Karpas-422 (cell line): ENCODE measurements around the gene PPID. TPM values are rescaled to one million over a fixed set of nuclear protein-coding genes. Genes with fewer than 3 reads are reported as not detected.

Source experiments
- DNase-seq: peaks from one replicate; pipeline ENCODE4 v3.0.0-alpha.2; 2015
- H2AFZ ChIP-seq: fragments of 200-600 bp; sonication (generic); 2 replicates; pipeline ENCODE4 v1.6.1; 2014; ENCODE audit warnings: antibody characterized with exemption, low read length, mixed read lengths
- H3K27ac ChIP-seq: fragments of 200-600 bp; sonication (generic); 2 replicates; pipeline ENCODE4 v1.5.1; 2014; ENCODE audit warnings: mild to moderate bottlenecking, low read length, moderate library complexity
- H3K27me3 ChIP-seq: fragments of 200-600 bp; sonication (generic); 2 replicates; pipeline ENCODE4 v1.6.1; 2014; ENCODE audit warnings: low read length, mixed read lengths
- H3K36me3 ChIP-seq: fragments of 200-600 bp; sonication (generic); 2 replicates; pipeline ENCODE4 v1.6.1; 2014; ENCODE audit warnings: low read length, mixed read lengths; ENCODE audit not compliant: insufficient read depth
- H3K4me1 ChIP-seq: fragments of 200-600 bp; sonication (generic); 2 replicates; pipeline ENCODE4 v1.6.1; 2014; ENCODE audit warnings: mild to moderate bottlenecking, low read length, mixed read lengths
- H3K4me2 ChIP-seq: fragments of 200-600 bp; sonication (generic); 2 replicates; pipeline ENCODE4 v1.6.1; 2014; ENCODE audit warnings: low read length, low read depth, mild to moderate bottlenecking; ENCODE audit not compliant: poor library complexity, severe bottlenecking
- H3K4me3 ChIP-seq: fragments of 200-600 bp; sonication (generic); 2 replicates; pipeline ENCODE4 v1.5.1; 2014; ENCODE audit warnings: mild to moderate bottlenecking, antibody characterized with exemption, low read length, mixed read lengths
- H3K79me2 ChIP-seq: fragments of 200-600 bp; sonication (generic); 2 replicates; pipeline ENCODE4 v1.6.1; 2014; ENCODE audit warnings: mild to moderate bottlenecking, low read length, mixed read lengths
- H3K9ac ChIP-seq: fragments of 200-600 bp; sonication (generic); 2 replicates; pipeline ENCODE4 v1.6.0; 2014; ENCODE audit warnings: low read length
- H3K9me2 ChIP-seq: fragments of 200-600 bp; sonication (generic), shearing (Covaris generic); replicated peaks from 2 replicates; pipeline ENCODE4 v1.6.0; 2014; ENCODE audit warnings: mild to moderate bottlenecking, low read length, moderate library complexity; ENCODE audit not compliant: insufficient read depth
- H3K9me3 ChIP-seq: fragments of 300-700, 200-600 bp; sonication (generic); 2 replicates; pipeline ENCODE4 v1.6.1; 2014; ENCODE audit warnings: low read length, mixed read lengths
- H4K20me1 ChIP-seq: fragments of 200-600 bp; sonication (generic); 2 replicates; pipeline ENCODE4 v1.6.1; 2014; ENCODE audit warnings: mild to moderate bottlenecking, antibody characterized with exemption, low read length, low read depth; ENCODE audit not compliant: insufficient read depth
- total RNA-seq: library from RNA; depleted of rRNA; stranded (reverse); fragments of >200 nt; shearing (Covaris generic); gene quantifications from 2 replicates; pipeline ENCODE4 v1.2.3, GENCODE V29; 2014; ENCODE audit warnings: low replicate concordance

Gene PPID
- total RNA-seq, 1 experiment from 2014 or later: 56.8 TPM

- Histone ChIP-seq H3K79me2 (no peaks in the 10 kb centered on the region), H3K27ac (no peak overlapping the region), H3K9me3 (no peaks in the 10 kb centered on the region), H3K4me1 (no peaks in the 10 kb centered on the region), H3K9ac (no peak overlapping the region), H3K36me3 (peaks cover 28% of the 10 kb centered on the region), H3K4me2 (no peak overlapping the region), H2AFZ (no peak overlapping the region), H4K20me1 (no peaks in the 10 kb centered on the region), H3K9me2 (no peaks in the 10 kb centered on the region), H3K27me3 (no peaks in the 10 kb centered on the region), H3K4me3 (no peak overlapping the region)
- DNase-seq: no peak
These were observed 18.9 kb downstream of the PPID start for GRCh38 chr4:158704274-158704673.

GRCh38 chr4:158688813-158689212 lies 34.4 kb downstream of the PPID start:
- Histone ChIP-seq H4K20me1 (no peaks in the 10 kb centered on the region), H3K4me1 (no peaks in the 10 kb centered on the region), H2AFZ (no peak overlapping the region), H3K79me2 (no peaks in the 10 kb centered on the region), H3K9me3 (no peaks in the 10 kb centered on the region), H3K9ac (no peak overlapping the region), H3K36me3 (peaks cover 4% of the 10 kb centered on the region), H3K9me2 (no peaks in the 10 kb centered on the region), H3K4me3 (no peak overlapping the region), H3K27ac (no peak overlapping the region), H3K27me3 (no peaks in the 10 kb centered on the region), H3K4me2 (no peak overlapping the region)
- DNase-seq: no peak

GRCh38 chr4:158682066-158682465 lies 41.1 kb downstream of the PPID start:
- no peak overlapping the region for H3K4me3 ChIP-seq
- DNase-seq: no peak
- H2AFZ ChIP-seq: no peak overlapping the region
- H4K20me1 ChIP-seq: no peaks in the 10 kb centered on the region
- H3K4me2 ChIP-seq: no peak overlapping the region
- no peaks in the 10 kb centered on the region for H3K27me3 ChIP-seq
- no peak overlapping the region for H3K9ac ChIP-seq
- peaks cover 20% of the 10 kb centered on the region for H3K79me2 ChIP-seq
- H3K27ac ChIP-seq: no peak overlapping the region
- no peaks in the 10 kb centered on the region for H3K4me1 ChIP-seq
- H3K9me2 ChIP-seq: no peaks in the 10 kb centered on the region
- H3K9me3 ChIP-seq: no peaks in the 10 kb centered on the region
- peaks cover 4% of the 10 kb centered on the region for H3K36me3 ChIP-seq

- no peaks in the 10 kb centered on the region for H3K9me2 ChIP-seq
- DNase-seq: peak; percentile 24
- H3K27me3 ChIP-seq: no peaks in the 10 kb centered on the region
- H3K4me1 ChIP-seq: no peaks in the 10 kb centered on the region
- no peak overlapping the region for H3K4me2 ChIP-seq
- H3K9me3 ChIP-seq: no peaks in the 10 kb centered on the region
- H3K79me2 ChIP-seq: peaks cover 24% of the 10 kb centered on the region
- no peak overlapping the region for H3K4me3 ChIP-seq
- no peaks in the 10 kb centered on the region for H4K20me1 ChIP-seq
- H3K9ac ChIP-seq: no peak overlapping the region
- no peak overlapping the region for H3K27ac ChIP-seq
- peaks cover 4% of the 10 kb centered on the region for H3K36me3 ChIP-seq
- no peak overlapping the region for H2AFZ ChIP-seq
These were observed 41.6 kb downstream of the PPID start for GRCh38 chr4:158681629-158682028.

GRCh38 chr4:158678767-158679166 lies 44.4 kb downstream of the PPID start:
- H3K27me3 ChIP-seq: no peaks in the 10 kb centered on the region
- no peak overlapping the region for H3K9ac ChIP-seq
- H3K36me3 ChIP-seq: no peaks in the 10 kb centered on the region
- peaks cover 50% of the 10 kb centered on the region for H3K79me2 ChIP-seq
- H3K4me3 ChIP-seq: no peak overlapping the region
- no peaks in the 10 kb centered on the region for H3K9me2 ChIP-seq
- DNase-seq: no peak
- no peak overlapping the region for H2AFZ ChIP-seq
- H3K9me3 ChIP-seq: no peaks in the 10 kb centered on the region
- H3K4me1 ChIP-seq: peaks cover 2% of the 10 kb centered on the region
- no peaks in the 10 kb centered on the region for H4K20me1 ChIP-seq
- no peak overlapping the region for H3K4me2 ChIP-seq
- no peak overlapping the region for H3K27ac ChIP-seq

- Histone ChIP-seq H3K9me3 (no peaks in the 10 kb centered on the region), H3K9me2 (no peaks in the 10 kb centered on the region), H2AFZ (no peak overlapping the region), H4K20me1 (no peaks in the 10 kb centered on the region; the same call in 1 of the 2 replicates), H3K79me2 (peaks cover 70% of the 10 kb centered on the region), H3K36me3 (no peaks in the 10 kb centered on the region), H3K9ac (no peak overlapping the region), H3K4me1 (peaks cover 13% of the 10 kb centered on the region), H3K27ac (no peak overlapping the region), H3K4me2 (no peak overlapping the region), H3K4me3 (no peak overlapping the region), H3K27me3 (no peaks in the 10 kb centered on the region)
- DNase-seq: peak; percentile 35
These were observed 47.1 kb downstream of the PPID start for GRCh38 chr4:158676076-158676475.

GRCh38 chr4:158673633-158674032 lies 49.6 kb downstream of the PPID start:
- Histone ChIP-seq H3K9me3 (no peaks in the 10 kb centered on the region), H3K36me3 (peaks cover 11% of the 10 kb centered on the region; the same call in 1 of the 2 replicates), H3K9me2 (no peaks in the 10 kb centered on the region), H3K4me2 (peak overlapping the region; percentile 75), H4K20me1 (peaks cover 9% of the 10 kb centered on the region; the same call in 1 of the 2 replicates), H3K4me1 (peaks cover 21% of the 10 kb centered on the region), H2AFZ (no peak overlapping the region), H3K9ac (no peak overlapping the region), H3K79me2 (peaks cover 88% of the 10 kb centered on the region), H3K27ac (no peak overlapping the region), H3K27me3 (no peaks in the 10 kb centered on the region), H3K4me3 (peak overlapping the region; percentile 90)
- DNase-seq: peak; percentile 39

- H3K4me3 ChIP-seq: peak within 1 kb of the TSS; percentile 90
- H2AFZ ChIP-seq: peak within 1 kb of the TSS; percentile 92
- peak; percentile 100 for DNase-seq
- H3K36me3 ChIP-seq: peaks cover 16% of the 10 kb centered on the region; the same call in 1 of the 2 replicates
- H3K27me3 ChIP-seq: no peaks in the 10 kb centered on the region
- H3K9me2 ChIP-seq: no peaks in the 10 kb centered on the region
- H3K27ac ChIP-seq: peak within 1 kb of the TSS; percentile 74
- H3K79me2 ChIP-seq: peaks cover 86% of the 10 kb centered on the region
- H3K4me2 ChIP-seq: peak within 1 kb of the TSS; percentile 90
- peaks cover 21% of the 10 kb centered on the region for H3K4me1 ChIP-seq
- H3K9ac ChIP-seq: peak within 1 kb of the TSS; percentile 88
- H3K9me3 ChIP-seq: no peaks in the 10 kb centered on the region
- peaks cover 9% of the 10 kb centered on the region; the same call in 1 of the 2 replicates for H4K20me1 ChIP-seq
These were observed 51.0 kb downstream of the PPID start, which contains the start of gene ETFDH for GRCh38 chr4:158671915-158672806. TSS of gene ETFDH (plus strand) at chr4:158672296. CDS start at chr4:158672457, 161 bp downstream.
